Fibroblast of lung (primary cell): ENCODE data around the gene RNF126.

ENCODE experiments used
- EZH2 ChIP-seq: IDR thresholded peaks from 2 replicates; pipeline ENCODE4 v1.5.1; 2012; ENCODE audit warnings: low read length, control low read depth, mild to moderate bottlenecking; ENCODE audit errors: missing control alignments
- TF ChIP-seq, protein P1 (sequence below), 2 donors: IDR thresholded peaks in 1 of 2; conservative IDR thresholded peaks in 1 of 2; 1 replicate in 1 of 2; 2 replicates in 1 of 2; pipeline ENCODE4 v1.5.1; 2011 to 2012; ENCODE audit warnings: low read length in 2 of 2, control low read depth in 1 of 2, inconsistent platforms in 1 of 2, low read depth in 1 of 2, mild to moderate bottlenecking in 1 of 2

DNA sequence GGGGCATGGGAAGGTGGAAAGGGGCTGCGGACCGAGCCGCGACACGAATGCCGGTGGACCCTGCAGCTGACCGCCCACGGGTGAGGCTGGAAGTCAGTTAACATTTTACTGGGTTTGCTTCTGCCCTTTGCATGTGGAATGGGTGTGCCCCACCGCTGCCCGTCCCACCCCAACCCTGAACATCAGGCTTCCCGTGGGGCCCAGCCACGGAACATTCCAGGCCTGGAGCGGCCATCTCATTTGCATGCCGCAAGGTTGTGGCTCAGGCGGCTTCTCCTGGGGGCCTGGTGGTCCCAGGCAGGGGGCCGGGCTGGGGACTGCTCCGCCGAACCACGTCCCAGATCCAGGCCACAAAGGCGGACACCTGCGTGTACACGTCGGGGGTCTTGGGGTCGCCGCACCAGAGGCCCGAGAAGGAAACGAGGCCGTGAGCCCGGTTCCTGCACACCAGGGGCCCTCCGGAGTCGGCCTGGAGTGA, 22.5 kb upstream of the RNF126 start:
- TF ChIP-seq, protein P1, sequence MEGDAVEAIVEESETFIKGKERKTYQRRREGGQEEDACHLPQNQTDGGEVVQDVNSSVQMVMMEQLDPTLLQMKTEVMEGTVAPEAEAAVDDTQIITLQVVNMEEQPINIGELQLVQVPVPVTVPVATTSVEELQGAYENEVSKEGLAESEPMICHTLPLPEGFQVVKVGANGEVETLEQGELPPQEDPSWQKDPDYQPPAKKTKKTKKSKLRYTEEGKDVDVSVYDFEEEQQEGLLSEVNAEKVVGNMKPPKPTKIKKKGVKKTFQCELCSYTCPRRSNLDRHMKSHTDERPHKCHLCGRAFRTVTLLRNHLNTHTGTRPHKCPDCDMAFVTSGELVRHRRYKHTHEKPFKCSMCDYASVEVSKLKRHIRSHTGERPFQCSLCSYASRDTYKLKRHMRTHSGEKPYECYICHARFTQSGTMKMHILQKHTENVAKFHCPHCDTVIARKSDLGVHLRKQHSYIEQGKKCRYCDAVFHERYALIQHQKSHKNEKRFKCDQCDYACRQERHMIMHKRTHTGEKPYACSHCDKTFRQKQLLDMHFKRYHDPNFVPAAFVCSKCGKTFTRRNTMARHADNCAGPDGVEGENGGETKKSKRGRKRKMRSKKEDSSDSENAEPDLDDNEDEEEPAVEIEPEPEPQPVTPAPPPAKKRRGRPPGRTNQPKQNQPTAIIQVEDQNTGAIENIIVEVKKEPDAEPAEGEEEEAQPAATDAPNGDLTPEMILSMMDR (conservative IDR thresholded peaks at IDR 0.05 in 1 of 2, IDR thresholded peaks at IDR 0.05 in 1 of 2; ENCODE audit: low read depth in 1 of 2, low read length in 2 of 2), result no peak
- no peak for TF ChIP-seq EZH2
